DOHH2 (cell line): ENCODE data around the gene TFIP11.

ENCODE experiments used
- H3F3A ChIP-seq: fragments of 200-600 bp; sonication (generic), shearing (Covaris generic); 2 replicates; pipeline ENCODE4 v1.6.0; 2016; ENCODE audit warnings: antibody characterized with exemption, mild to moderate bottlenecking; ENCODE audit not compliant: control insufficient read depth, insufficient read depth
- H3K27ac ChIP-seq: fragments of 200-600 bp; sonication (generic); 2 replicates; pipeline ENCODE4 v1.5.1; 2014; ENCODE audit warnings: low read depth, mild to moderate bottlenecking, low read length, moderate library complexity
- H3K27me3 ChIP-seq: fragments of 200-600 bp; sonication (generic); 2 replicates; pipeline ENCODE4 v1.6.1; 2014; ENCODE audit warnings: mild to moderate bottlenecking, low read length, mixed read lengths; ENCODE audit not compliant: control insufficient read depth
- H3K36me3 ChIP-seq: fragments of 200-600 bp; sonication (generic); 2 replicates; pipeline ENCODE4 v1.6.1; 2014; ENCODE audit warnings: mild to moderate bottlenecking, low read length, moderate library complexity, mixed read lengths; ENCODE audit not compliant: control insufficient read depth
- H3K4me1 ChIP-seq: fragments of 200-600 bp; sonication (generic); 2 replicates; pipeline ENCODE4 v1.6.1; 2014; ENCODE audit warnings: mild to moderate bottlenecking, low read length, mixed read lengths; ENCODE audit not compliant: control insufficient read depth
- H3K4me2 ChIP-seq: fragments of 200-600 bp; sonication (generic); 2 replicates; pipeline ENCODE4 v1.6.0; 2014; ENCODE audit warnings: mild to moderate bottlenecking, low read length, moderate library complexity
- H3K4me3 ChIP-seq: fragments of 200-600 bp; sonication (generic); 2 replicates; pipeline ENCODE4 v1.5.1; 2014; ENCODE audit warnings: mild to moderate bottlenecking, low read length, mixed read lengths
- H3K79me2 ChIP-seq: fragments of 200-600 bp; sonication (generic); 2 replicates; pipeline ENCODE4 v1.6.1; 2014; ENCODE audit warnings: mild to moderate bottlenecking, low read length, mixed read lengths; ENCODE audit not compliant: control insufficient read depth
- H3K9me2 ChIP-seq: fragments of 200-600 bp; sonication (generic); replicated peaks from 2 replicates; pipeline ENCODE4 v1.6.1; 2014; ENCODE audit warnings: mild to moderate bottlenecking, low read length, mixed read lengths; ENCODE audit not compliant: control insufficient read depth
- H3K9me3 ChIP-seq: fragments of 200-600 bp; sonication (generic); 2 replicates; pipeline ENCODE4 v1.6.1; 2014; ENCODE audit warnings: antibody characterized with exemption, low read length, mixed read lengths; ENCODE audit not compliant: control insufficient read depth, insufficient read depth
- H4K20me1 ChIP-seq: fragments of 200-600 bp; sonication (generic); 2 replicates; pipeline ENCODE4 v1.6.0; 2014; ENCODE audit warnings: low read depth, mild to moderate bottlenecking, antibody characterized with exemption, low read length, moderate library complexity; ENCODE audit not compliant: control insufficient read depth, insufficient read depth
- CTCF ChIP-seq: fragments of 200-600 bp; sonication (generic); IDR thresholded peaks from one replicate; pipeline ENCODE4 v1.5.1; 2014; ENCODE audit warnings: antibody characterized with exemption, mild to moderate bottlenecking, low read depth, low read length; ENCODE audit not compliant: poor library complexity, severe bottlenecking
- EZH2phosphoT487 ChIP-seq: fragments of 200-600 bp; sonication (generic); IDR thresholded peaks from 2 replicates; pipeline ENCODE4 v1.6.1; 2017; ENCODE audit warnings: borderline replicate concordance, mild to moderate bottlenecking, antibody characterized with exemption, low read length, moderate library complexity, mixed read lengths

Gene TFIP11

DNA sequence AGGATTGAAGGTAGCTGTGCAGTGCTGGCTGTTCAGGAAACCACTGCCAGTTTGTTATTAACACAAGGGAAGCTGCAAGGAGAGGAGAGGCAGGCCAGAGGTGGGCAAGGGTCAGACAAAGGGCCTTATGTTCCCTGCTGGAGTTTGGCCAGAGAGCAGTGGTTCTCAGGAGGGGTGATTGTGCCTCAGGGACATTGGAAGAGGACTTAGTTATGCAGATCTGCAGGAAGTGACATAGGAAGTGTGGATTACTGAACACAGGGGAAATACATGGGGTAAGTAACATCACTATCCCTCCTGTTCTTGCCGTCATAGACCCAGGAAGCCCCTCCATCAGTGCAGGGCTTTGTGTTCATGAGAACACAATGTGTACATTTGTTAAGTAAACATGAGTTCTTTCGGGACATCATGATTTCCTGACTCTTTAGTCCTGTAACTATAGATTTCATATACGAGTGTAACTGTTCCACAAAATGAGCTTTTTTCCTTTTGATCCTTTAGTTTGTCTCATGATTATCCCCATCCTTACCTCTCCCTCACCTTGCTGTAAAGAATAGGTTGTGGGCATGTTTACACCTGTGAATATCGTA lies 22.7 kb downstream of the TFIP11 start:
- TF ChIP-seq EZH2phosphoT487 (no peak), CTCF (no peak)

DNA sequence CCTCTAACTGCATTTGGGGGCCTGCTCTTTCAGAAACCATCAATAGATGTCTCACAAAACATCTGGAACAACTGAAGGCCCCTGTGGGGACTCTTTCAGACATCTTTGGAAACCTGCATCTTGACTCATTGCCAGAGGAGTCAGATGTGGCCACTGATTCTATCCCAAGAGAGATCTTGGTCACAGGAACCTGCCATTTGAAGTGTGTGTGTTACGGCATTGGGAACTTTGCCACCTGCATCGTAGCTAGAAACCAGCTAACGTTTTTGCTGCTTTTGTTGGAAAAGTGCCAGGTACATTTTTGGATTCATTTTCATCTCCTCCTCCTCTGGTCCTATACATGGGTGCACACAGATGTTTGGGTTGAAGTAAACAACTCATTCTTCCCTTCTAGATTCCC lies 24.3 kb downstream of the TFIP11 start:
- no peaks in the 10 kb centered on the region for H4K20me1 ChIP-seq
- H3F3A ChIP-seq = peaks cover 27% of the 10 kb centered on the region
- peak overlapping the region; percentile 43 for H3K4me3 ChIP-seq
- no peak for TF ChIP-seq EZH2phosphoT487
- TF ChIP-seq CTCF = no peak
- H3K79me2 ChIP-seq = peaks cover 83% of the 10 kb centered on the region
- peaks cover 77% of the 10 kb centered on the region for H3K36me3 ChIP-seq
- no peaks in the 10 kb centered on the region for H3K27me3 ChIP-seq
- H3K4me2 ChIP-seq = peak overlapping the region; percentile 63
- peak overlapping the region; percentile 98 for H3K27ac ChIP-seq
- H3K9me2 ChIP-seq = no peaks in the 10 kb centered on the region
- no peaks in the 10 kb centered on the region for H3K9me3 ChIP-seq
- H3K4me1 ChIP-seq = peaks cover 62% of the 10 kb centered on the region

More for the DNA sequence above, 22.7 kb downstream of the TFIP11 start:
- Histone ChIP-seq H3K36me3 (peaks cover 88% of the 10 kb centered on the region), H3F3A (peaks cover 22% of the 10 kb centered on the region), H4K20me1 (no peaks in the 10 kb centered on the region), H3K79me2 (peaks cover 80% of the 10 kb centered on the region), H3K9me2 (no peaks in the 10 kb centered on the region), H3K9me3 (no peaks in the 10 kb centered on the region), H3K27ac (peak overlapping the region; percentile 98), H3K27me3 (no peaks in the 10 kb centered on the region), H3K4me2 (peak overlapping the region; percentile 63), H3K4me1 (peaks cover 58% of the 10 kb centered on the region), H3K4me3 (0 out of 2 replicates have a peak overlapping the region, but pooled peaks have one; percentile 5)

DNA sequence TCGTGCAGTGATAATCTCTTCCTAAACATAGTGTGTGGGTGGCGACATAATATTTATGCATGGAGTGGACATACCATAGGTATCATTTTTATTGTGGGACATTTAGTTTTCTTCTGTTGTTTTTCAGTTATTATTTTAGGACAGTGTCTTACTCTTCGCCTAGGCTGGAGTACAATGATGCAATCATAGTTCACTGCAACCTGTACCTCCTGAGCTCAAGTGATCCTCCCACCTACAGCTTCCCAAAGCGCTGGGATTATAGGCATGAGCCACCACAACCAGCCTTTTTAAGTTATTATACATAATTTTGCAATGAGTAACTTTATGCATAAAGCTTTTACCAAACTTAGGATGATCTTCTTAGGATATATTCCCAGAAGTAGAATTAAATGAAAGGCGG lies 25.9 kb downstream of the TFIP11 start:
- Histone ChIP-seq H3K27ac (peak overlapping the region; percentile 98), H3K4me2 (peak overlapping the region; percentile 98), H4K20me1 (no peaks in the 10 kb centered on the region), H3K4me3 (no peak overlapping the region), H3K79me2 (peaks cover 91% of the 10 kb centered on the region), H3K4me1 (peaks cover 77% of the 10 kb centered on the region), H3F3A (peaks cover 37% of the 10 kb centered on the region), H3K36me3 (peaks cover 75% of the 10 kb centered on the region), H3K9me3 (no peaks in the 10 kb centered on the region), H3K9me2 (no peaks in the 10 kb centered on the region), H3K27me3 (no peaks in the 10 kb centered on the region)
- TF ChIP-seq CTCF (no peak), EZH2phosphoT487 (no peak)
